Osteoblast (primary cell): Measurements from ENCODE around the gene TSPAN11. TPM values are rescaled to one million over a fixed set of nuclear protein-coding genes. Genes with fewer than 3 reads are reported as not detected.
A peak's percentile ranks its signal among the peaks of the same experiment; 100 is the strongest.

Source experiments
- DNase-seq: peaks from one replicate; pipeline ENCODE4 v3.0.0; 2011; ENCODE audit warnings: low spot score, mixed read lengths; ENCODE audit not compliant: insufficient read length; ENCODE audit errors: missing footprints
- H2AFZ ChIP-seq: 2 replicates; pipeline ENCODE4 v1.6.0; 2011; ENCODE audit warnings: mild to moderate bottlenecking, low read length
- H3K27ac ChIP-seq: 2 replicates; pipeline ENCODE4 v1.5.1; 2011; ENCODE audit warnings: mild to moderate bottlenecking, low read depth, low read length, moderate library complexity
- H3K27me3 ChIP-seq: 2 replicates; pipeline ENCODE4 v1.6.0; 2012; ENCODE audit warnings: mild to moderate bottlenecking, control low read depth, inconsistent platforms, low read length, moderate library complexity; ENCODE audit not compliant: insufficient read depth
- H3K36me3 ChIP-seq: 2 replicates; pipeline ENCODE4 v1.5.1; 2011; ENCODE audit warnings: mild to moderate bottlenecking, low read length, control low read depth, moderate library complexity; ENCODE audit not compliant: insufficient read depth
- H3K4me1 ChIP-seq: 2 replicates; pipeline ENCODE4 v1.5.1; 2011; ENCODE audit warnings: mild to moderate bottlenecking, low read length, control low read depth, moderate library complexity; ENCODE audit not compliant: insufficient read depth
- H3K4me2 ChIP-seq: 2 replicates; pipeline ENCODE4 v1.6.0; 2011; ENCODE audit warnings: mild to moderate bottlenecking, low read length; ENCODE audit not compliant: insufficient read depth
- H3K4me3 ChIP-seq: fragments of 200-600 bp; sonication (generic); 3 replicates; pipeline ENCODE4 v1.5.1; 2012; ENCODE audit warnings: mild to moderate bottlenecking, low read length, inconsistent platforms; ENCODE audit not compliant: insufficient read depth
- H3K79me2 ChIP-seq: 2 replicates; pipeline ENCODE4 v1.6.0; 2012; ENCODE audit warnings: mild to moderate bottlenecking, low read length, control low read depth, inconsistent platforms; ENCODE audit not compliant: insufficient read depth
- H3K9me3 ChIP-seq: 2 replicates; pipeline ENCODE4 v1.5.1; 2011; ENCODE audit warnings: low read depth, low read length, control low read depth
- H4K20me1 ChIP-seq: 2 replicates; pipeline ENCODE4 v1.6.0; 2012; ENCODE audit warnings: mild to moderate bottlenecking, low read length, control low read depth; ENCODE audit not compliant: insufficient read depth
- total RNA-seq: library from RNA; depleted of rRNA; stranded (reverse); fragments of >200 nt; gene quantifications from 2 replicates; pipeline ENCODE4 v1.2.3, GENCODE V29; 2012
- TF ChIP-seq, protein P1 (sequence below): IDR thresholded peaks from 2 replicates; pipeline ENCODE4 v1.5.1; 2011; ENCODE audit warnings: mild to moderate bottlenecking, low read depth, low read length, moderate library complexity; ENCODE audit errors: extremely low read depth

The TSPAN11 gene
- total RNA-seq, 1 donor = 5.4 TPM

DNA sequence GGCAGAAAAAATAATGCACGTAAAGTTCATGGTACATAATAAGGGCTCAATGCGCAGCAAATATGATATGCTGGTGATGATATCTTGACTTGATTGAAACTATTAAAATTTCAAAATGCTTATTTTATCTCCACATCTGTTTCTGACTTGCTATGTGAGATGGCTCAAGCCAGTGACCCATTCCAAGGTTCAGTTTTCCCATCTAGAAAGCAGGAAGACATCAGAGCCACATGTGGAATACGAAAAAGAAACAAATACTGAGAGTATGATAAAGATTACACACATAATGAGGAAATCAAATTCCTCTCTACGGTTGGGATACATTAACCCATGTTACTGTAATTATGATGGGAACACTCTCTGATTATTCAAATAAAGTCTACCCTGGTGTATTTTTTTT lies 24.0 kb upstream of the TSPAN11 start:
- H3K9me3 ChIP-seq = no peaks in the 10 kb centered on the region
- no peaks in the 10 kb centered on the region for H3K4me1 ChIP-seq
- H4K20me1 ChIP-seq = no peaks in the 10 kb centered on the region
- H3K27me3 ChIP-seq = no peaks in the 10 kb centered on the region
- no peak overlapping the region for H2AFZ ChIP-seq
- no peaks in the 10 kb centered on the region for H3K36me3 ChIP-seq
- no peaks in the 10 kb centered on the region for H3K79me2 ChIP-seq
- H3K27ac ChIP-seq = no peak overlapping the region
- H3K4me3 ChIP-seq = no peak overlapping the region
- no peak overlapping the region for H3K4me2 ChIP-seq
- TF ChIP-seq, protein P1, sequence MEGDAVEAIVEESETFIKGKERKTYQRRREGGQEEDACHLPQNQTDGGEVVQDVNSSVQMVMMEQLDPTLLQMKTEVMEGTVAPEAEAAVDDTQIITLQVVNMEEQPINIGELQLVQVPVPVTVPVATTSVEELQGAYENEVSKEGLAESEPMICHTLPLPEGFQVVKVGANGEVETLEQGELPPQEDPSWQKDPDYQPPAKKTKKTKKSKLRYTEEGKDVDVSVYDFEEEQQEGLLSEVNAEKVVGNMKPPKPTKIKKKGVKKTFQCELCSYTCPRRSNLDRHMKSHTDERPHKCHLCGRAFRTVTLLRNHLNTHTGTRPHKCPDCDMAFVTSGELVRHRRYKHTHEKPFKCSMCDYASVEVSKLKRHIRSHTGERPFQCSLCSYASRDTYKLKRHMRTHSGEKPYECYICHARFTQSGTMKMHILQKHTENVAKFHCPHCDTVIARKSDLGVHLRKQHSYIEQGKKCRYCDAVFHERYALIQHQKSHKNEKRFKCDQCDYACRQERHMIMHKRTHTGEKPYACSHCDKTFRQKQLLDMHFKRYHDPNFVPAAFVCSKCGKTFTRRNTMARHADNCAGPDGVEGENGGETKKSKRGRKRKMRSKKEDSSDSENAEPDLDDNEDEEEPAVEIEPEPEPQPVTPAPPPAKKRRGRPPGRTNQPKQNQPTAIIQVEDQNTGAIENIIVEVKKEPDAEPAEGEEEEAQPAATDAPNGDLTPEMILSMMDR = no peak
- no peak for DNase-seq

DNA sequence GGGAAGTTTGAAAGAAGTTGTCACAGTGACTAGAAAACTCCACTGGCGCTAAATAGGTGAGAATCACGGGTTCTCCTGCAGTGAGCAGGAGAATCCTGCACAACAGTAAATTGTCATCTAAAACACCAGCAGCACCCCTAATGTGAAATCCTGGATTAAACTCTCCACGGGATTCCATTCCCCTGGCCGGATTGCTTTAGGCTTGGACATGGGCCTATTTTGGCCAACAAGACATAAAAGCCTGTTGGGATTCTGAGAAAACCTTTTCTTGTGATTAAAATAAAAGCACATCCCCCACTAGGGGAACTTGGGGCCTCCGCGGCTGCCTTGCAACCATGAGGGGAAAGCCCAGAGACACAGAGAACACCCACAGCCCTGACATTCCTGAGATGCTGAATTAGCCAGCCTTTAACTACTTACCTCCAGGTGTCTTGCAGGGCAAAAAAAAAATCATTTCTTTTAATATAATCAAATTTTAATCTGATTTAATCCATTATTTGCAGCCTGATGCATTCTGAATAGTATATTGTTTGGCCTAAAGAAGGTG lies 21.0 kb upstream of the TSPAN11 start:
- no peak for DNase-seq

DNA sequence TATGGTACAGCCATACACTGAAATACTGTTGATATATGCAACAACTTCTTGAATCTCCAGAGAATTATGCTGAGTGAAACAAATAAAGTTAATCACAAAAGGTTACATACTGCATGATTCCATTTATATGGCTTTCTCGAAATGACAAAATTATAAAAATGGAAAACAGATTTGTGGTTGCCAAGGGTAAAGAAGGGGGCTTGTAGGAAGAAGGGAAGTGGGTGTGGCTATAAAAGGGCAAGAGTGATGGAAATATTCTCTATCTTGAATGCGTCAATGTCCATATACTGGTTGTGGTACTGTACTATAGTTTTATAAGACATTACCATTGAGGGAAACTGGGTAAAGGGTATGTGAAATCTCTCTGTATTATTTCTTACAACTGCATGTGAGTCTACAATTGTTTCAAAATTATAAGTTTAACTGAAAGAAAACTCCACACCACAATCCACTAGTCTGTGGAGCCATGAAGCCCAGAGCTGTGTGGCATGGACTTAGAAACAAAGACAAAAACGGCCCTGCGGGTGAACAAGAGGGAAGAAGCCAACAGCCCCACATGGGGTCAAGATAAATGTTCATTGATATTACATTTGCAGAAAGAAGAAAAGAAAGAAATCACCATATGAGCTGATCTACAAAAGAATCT lies 18.3 kb upstream of the TSPAN11 start:
- peaks cover 15% of the 10 kb centered on the region for H3K4me1 ChIP-seq
- TF ChIP-seq, protein P1 = no peak
- H4K20me1 ChIP-seq = no peaks in the 10 kb centered on the region
- H3K4me2 ChIP-seq = peak overlapping the region; percentile 26
- H3K27me3 ChIP-seq = no peaks in the 10 kb centered on the region
- no peak overlapping the region for H3K27ac ChIP-seq
- no peaks in the 10 kb centered on the region for H3K36me3 ChIP-seq
- peak overlapping the region; percentile 45 for H2AFZ ChIP-seq
- H3K9me3 ChIP-seq = no peaks in the 10 kb centered on the region
- DNase-seq = no peak
- H3K4me3 ChIP-seq = no peak overlapping the region
- H3K79me2 ChIP-seq = no peaks in the 10 kb centered on the region

More for the DNA sequence above, 21.0 kb upstream of the TSPAN11 start:
- H2AFZ ChIP-seq = no peak overlapping the region
- no peaks in the 10 kb centered on the region for H3K79me2 ChIP-seq
- peaks cover 15% of the 10 kb centered on the region for H3K4me1 ChIP-seq
- no peak overlapping the region for H3K27ac ChIP-seq
- no peaks in the 10 kb centered on the region for H3K36me3 ChIP-seq
- no peak overlapping the region for H3K4me3 ChIP-seq
- no peak overlapping the region for H3K4me2 ChIP-seq
- TF ChIP-seq, protein P1 = no peak
- no peaks in the 10 kb centered on the region for H4K20me1 ChIP-seq
- H3K9me3 ChIP-seq = no peaks in the 10 kb centered on the region
- no peaks in the 10 kb centered on the region for H3K27me3 ChIP-seq

DNA sequence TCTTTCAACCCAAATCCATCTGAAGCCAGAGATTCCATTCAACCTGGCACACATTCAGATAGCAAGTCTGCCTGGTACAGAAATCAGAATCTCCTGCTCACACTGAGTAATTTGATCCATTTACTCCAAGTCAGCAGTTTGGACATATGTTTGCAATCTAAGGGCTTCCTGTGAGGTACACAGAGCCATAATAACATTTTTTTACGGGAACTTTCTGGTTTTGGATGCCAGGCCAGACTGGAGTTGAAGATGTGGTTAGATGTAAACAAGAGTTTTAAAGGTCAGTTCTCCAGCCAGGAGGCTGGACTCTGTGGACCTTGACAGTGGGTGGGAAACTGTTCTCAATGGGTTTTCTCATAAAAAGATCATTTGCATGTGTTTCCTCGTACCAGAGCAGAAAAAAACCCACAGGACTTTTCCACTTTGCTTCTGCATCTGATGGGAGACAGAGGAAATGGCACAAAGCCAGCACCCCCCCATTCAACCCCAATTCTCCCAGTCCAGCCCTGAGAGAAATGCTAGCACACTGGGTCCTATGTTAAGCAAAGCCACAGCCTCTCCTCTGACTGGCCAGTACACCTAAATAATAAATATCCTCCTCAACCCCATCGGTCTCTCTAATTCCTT lies 17.7 kb upstream of the TSPAN11 start:
- peaks cover 15% of the 10 kb centered on the region for H3K4me1 ChIP-seq
- no peaks in the 10 kb centered on the region for H3K36me3 ChIP-seq
- H3K27me3 ChIP-seq = no peaks in the 10 kb centered on the region
- TF ChIP-seq, protein P1 = no peak
- peak overlapping the region; percentile 26 for H3K4me2 ChIP-seq
- no peaks in the 10 kb centered on the region for H4K20me1 ChIP-seq
- H3K27ac ChIP-seq = peak overlapping the region; percentile 41
- no peaks in the 10 kb centered on the region for H3K9me3 ChIP-seq
- peak; percentile 23 for DNase-seq
- no peak overlapping the region for H3K4me3 ChIP-seq
- no peak overlapping the region for H2AFZ ChIP-seq
- no peaks in the 10 kb centered on the region for H3K79me2 ChIP-seq
